HEK293T (cell line): Measurements from ENCODE around the gene USP13.

Experiments used
- ARNT ChIP-seq: fragments of 450-650 bp; IDR thresholded peaks from 2 replicates; pipeline ENCODE4 v1.6.1; 2017; ENCODE audit warnings: mild to moderate bottlenecking
- BHLHE40 ChIP-seq: fragments of 450-650 bp; IDR thresholded peaks from 2 replicates; pipeline ENCODE4 v1.6.1; 2016; ENCODE audit warnings: mild to moderate bottlenecking, moderate library complexity, borderline replicate concordance
- CTBP1 ChIP-seq: fragments of 450-650 bp; IDR thresholded peaks from 2 replicates; pipeline ENCODE4 v1.6.1; 2016; ENCODE audit warnings: borderline replicate concordance
- FOXA1 ChIP-seq: fragments of 450-650 bp; IDR thresholded peaks from 2 replicates; pipeline ENCODE4 v1.6.1; 2016; ENCODE audit warnings: mild to moderate bottlenecking
- FOXK2 ChIP-seq: fragments of 450-650 bp; IDR thresholded peaks from 2 replicates; pipeline ENCODE4 v1.6.1; 2016; ENCODE audit warnings: mild to moderate bottlenecking
- FOXM1 ChIP-seq: fragments of 450-650 bp; IDR thresholded peaks from 2 replicates; pipeline ENCODE4 v1.6.1; 2017; ENCODE audit warnings: mild to moderate bottlenecking, borderline replicate concordance
- PKNOX1 ChIP-seq: fragments of 450-650 bp; IDR thresholded peaks from 2 replicates; pipeline ENCODE4 v1.6.1; 2016
- SP1 ChIP-seq: fragments of 450-650 bp; IDR thresholded peaks from 2 replicates; pipeline ENCODE4 v1.6.1; 2017
- SUZ12 ChIP-seq: fragments of 450-650 bp; IDR thresholded peaks from 2 replicates; pipeline ENCODE4 v1.6.1; 2016; ENCODE audit warnings: mild to moderate bottlenecking
- TARDBP ChIP-seq: fragments of 450-650 bp; IDR thresholded peaks from 2 replicates; pipeline ENCODE4 v1.6.1; 2016
- ZNF384 ChIP-seq: fragments of 450-650 bp; IDR thresholded peaks from 2 replicates; pipeline ENCODE4 v1.6.1; 2016

- no peak for TF ChIP-seq FOXA1
- TF ChIP-seq FOXK2: no peak
- TF ChIP-seq ZNF384: no peak
- no peak for TF ChIP-seq CTBP1
- no peak for TF ChIP-seq TARDBP
- TF ChIP-seq ARNT: no peak
- no peak for TF ChIP-seq BHLHE40
- TF ChIP-seq SP1: no peak
- TF ChIP-seq SUZ12: no peak
- TF ChIP-seq FOXM1: no peak
- TF ChIP-seq PKNOX1: no peak
Observed at GRCh38 chr3:179671747-179672242, 19.0 kb downstream of the USP13 start.
